ENCODE measurements around the gene SHROOM3. TPM values are rescaled to one million over a fixed set of nuclear protein-coding genes. Genes with fewer than 3 reads are reported as not detected.
A peak's percentile ranks its signal among the peaks of the same experiment; 100 is the strongest.

SHROOM3 gene
- total and polyA plus RNA-seq, 2 donors (not counting 3 experiments of a cell fraction or from before 2014, with no cell fraction given): 2.7 to 6.7 TPM

DNA sequence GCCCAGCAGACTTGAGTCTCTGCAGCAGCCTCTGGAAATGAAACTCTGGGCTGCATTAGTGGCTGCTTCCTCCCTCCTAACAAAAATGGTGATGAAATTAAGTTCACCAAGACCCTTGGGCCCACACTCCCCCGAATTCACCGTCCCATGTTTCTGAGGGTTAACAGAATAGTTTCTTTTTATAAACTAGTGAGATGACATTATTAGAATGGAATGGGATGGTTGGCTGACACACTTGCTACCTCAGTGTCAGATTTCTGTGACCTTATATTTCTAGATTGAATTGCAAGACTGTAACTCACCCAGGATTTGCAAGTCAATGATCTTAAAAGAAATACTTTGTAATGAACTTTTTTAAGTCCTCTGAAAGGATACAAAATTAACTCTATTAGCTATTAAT lies 127.1 kb downstream of the SHROOM3 start:
- BruUV-seq (replicated peaks): no TSS peak
- Histone ChIP-seq H3K27me3 (ENCODE audit: control insufficient read depth in 2 of 2, insufficient read depth in 2 of 2, low read length in 2 of 2) (no peaks in the 10 kb centered on the region), H3K9me1 (replicated peaks; ENCODE audit: control insufficient read depth, extremely low read depth, insufficient read depth, low read length) (no peaks in the 10 kb centered on the region), H3K4me2 (ENCODE audit: insufficient read depth, low read length) (no peak overlapping the region), H4K20me1 (replicated peaks; ENCODE audit: control insufficient read depth, extremely low read depth, insufficient read depth, low read length) (no peaks in the 10 kb centered on the region), H3K9ac (replicated peaks; ENCODE audit: extremely low read depth, insufficient read depth, low read length) (no peak overlapping the region), H3K4me3 (replicated peaks in 1 of 3; ENCODE audit: insufficient read depth in 1 of 3, low read depth in 1 of 3, low read length in 3 of 3) (no peak overlapping the region), H3K27ac (ENCODE audit: insufficient read depth, low read depth, low read length) (no peak overlapping the region), H3K4me1 (ENCODE audit: control insufficient read depth, extremely low read depth, insufficient read depth, low read length) (peaks cover 6% of the 10 kb centered on the region), H2AFZ (ENCODE audit: low read depth, low read length) (peak overlapping the region; percentile 26), H3K9me3 (replicated peaks; ENCODE audit: control insufficient read depth, insufficient read depth, low read length) (no peaks in the 10 kb centered on the region), H3K79me2 (ENCODE audit: control insufficient read depth, insufficient read depth, low read length) (no peaks in the 10 kb centered on the region), H3K36me3 (ENCODE audit: control insufficient read depth in 2 of 2, extremely low read depth in 1 of 2, insufficient read depth in 2 of 2, low read length in 2 of 2) (no peaks in the 10 kb centered on the region)
- FAIRE-seq: no peak
- dilution Hi-C loops (cut with MboI; ENCODE audit: extremely low pct_ligation_motif_present, low sequenced_read_pairs): no loop called here
- POLR2A ChIA-PET: no interaction called here
- CTCF ChIA-PET: interaction anchor here (1.0 to 1.2 kb wide), 3 partner anchors 22 to 90 kb away, joined by 3 read pairs; no protein-coding TSS in a partner anchor
- TF ChIP-seq, protein P1, sequence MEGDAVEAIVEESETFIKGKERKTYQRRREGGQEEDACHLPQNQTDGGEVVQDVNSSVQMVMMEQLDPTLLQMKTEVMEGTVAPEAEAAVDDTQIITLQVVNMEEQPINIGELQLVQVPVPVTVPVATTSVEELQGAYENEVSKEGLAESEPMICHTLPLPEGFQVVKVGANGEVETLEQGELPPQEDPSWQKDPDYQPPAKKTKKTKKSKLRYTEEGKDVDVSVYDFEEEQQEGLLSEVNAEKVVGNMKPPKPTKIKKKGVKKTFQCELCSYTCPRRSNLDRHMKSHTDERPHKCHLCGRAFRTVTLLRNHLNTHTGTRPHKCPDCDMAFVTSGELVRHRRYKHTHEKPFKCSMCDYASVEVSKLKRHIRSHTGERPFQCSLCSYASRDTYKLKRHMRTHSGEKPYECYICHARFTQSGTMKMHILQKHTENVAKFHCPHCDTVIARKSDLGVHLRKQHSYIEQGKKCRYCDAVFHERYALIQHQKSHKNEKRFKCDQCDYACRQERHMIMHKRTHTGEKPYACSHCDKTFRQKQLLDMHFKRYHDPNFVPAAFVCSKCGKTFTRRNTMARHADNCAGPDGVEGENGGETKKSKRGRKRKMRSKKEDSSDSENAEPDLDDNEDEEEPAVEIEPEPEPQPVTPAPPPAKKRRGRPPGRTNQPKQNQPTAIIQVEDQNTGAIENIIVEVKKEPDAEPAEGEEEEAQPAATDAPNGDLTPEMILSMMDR (IDR thresholded peaks at IDR 0.05; ENCODE audit: extremely low read depth in 1 of 2, insufficient read depth in 1 of 2, low read depth in 1 of 2, low read length in 2 of 2): no peak
- no peak for DNase-seq (ENCODE audit: low read depth, low spot score)
- intact Hi-C loops (cut with micrococcal nuclease): no loop called here

DNA sequence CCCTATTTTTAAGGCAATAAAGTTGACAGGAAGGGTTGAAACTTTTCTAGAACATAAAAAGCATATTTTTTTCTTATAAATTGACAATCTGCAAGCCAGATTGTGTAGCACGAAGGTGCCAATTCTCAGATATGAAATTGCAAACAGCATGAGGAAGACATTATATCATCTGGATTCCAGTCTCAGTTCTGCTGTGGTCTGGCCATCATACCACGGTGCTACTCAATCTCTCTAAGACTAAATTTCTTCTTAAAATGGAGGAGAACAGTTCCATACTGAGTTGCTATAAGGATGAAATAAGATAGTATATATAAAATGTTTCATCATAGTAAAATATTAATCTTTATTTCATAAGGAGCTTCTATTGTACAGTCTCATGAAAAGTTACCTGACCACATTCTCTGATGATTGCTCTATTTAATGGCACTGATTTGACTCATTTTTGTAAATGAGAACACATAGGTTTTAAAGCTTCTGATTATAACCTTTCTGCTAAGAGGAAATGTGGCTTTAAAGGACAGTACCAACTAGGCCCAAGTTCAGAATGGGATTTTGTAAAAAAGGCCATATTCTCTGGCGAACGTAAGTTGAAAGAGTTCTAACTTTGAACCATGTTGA lies 127.9 kb downstream of the SHROOM3 start:
- no peaks in the 10 kb centered on the region for H3K36me3 ChIP-seq (ENCODE audit: control insufficient read depth in 2 of 2, extremely low read depth in 1 of 2, insufficient read depth in 2 of 2, low read length in 2 of 2)
- intact Hi-C loops (cut with micrococcal nuclease): no loop called here
- TF ChIP-seq FOS (IDR thresholded peaks at IDR 0.05; ENCODE audit: borderline replicate concordance, insufficient read depth, low read length) (no peak), GATA2 (IDR thresholded peaks at IDR 0.05; ENCODE audit: insufficient read depth, insufficient read length, low read depth, low read length) (no peak), POLR2AphosphoS5 (IDR thresholded peaks at IDR 0.05; ENCODE audit: insufficient read depth, low read depth, low read length) (no peak), POLR2A (IDR thresholded peaks at IDR 0.05; ENCODE audit: low read depth, low read length) (no peak), MYC (IDR thresholded peaks at IDR 0.05; ENCODE audit: low read depth, low read length) (no peak), JUN (IDR thresholded peaks at IDR 0.05; ENCODE audit: borderline replicate concordance, insufficient read depth, insufficient read length, low read depth) (no peak), EZH2 (IDR thresholded peaks at IDR 0.05; ENCODE audit: borderline replicate concordance, low read depth, low read length, severe bottlenecking) (no peak)
- TF ChIP-seq, protein P1 (IDR thresholded peaks at IDR 0.05; ENCODE audit: extremely low read depth in 1 of 2, insufficient read depth in 1 of 2, low read depth in 1 of 2, low read length in 2 of 2): no peak
- TF ChIP-seq, protein P2, sequence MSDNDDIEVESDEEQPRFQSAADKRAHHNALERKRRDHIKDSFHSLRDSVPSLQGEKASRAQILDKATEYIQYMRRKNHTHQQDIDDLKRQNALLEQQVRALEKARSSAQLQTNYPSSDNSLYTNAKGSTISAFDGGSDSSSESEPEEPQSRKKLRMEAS (IDR thresholded peaks at IDR 0.05; ENCODE audit: insufficient read depth, insufficient read length): no peak
- H3K4me1 ChIP-seq (ENCODE audit: control insufficient read depth, extremely low read depth, insufficient read depth, low read length): peaks cover 6% of the 10 kb centered on the region
- H3K27me3 ChIP-seq (ENCODE audit: control insufficient read depth in 2 of 2, insufficient read depth in 2 of 2, low read length in 2 of 2): no peaks in the 10 kb centered on the region
- no peaks in the 10 kb centered on the region for H4K20me1 ChIP-seq (replicated peaks; ENCODE audit: control insufficient read depth, extremely low read depth, insufficient read depth, low read length)
- ChIA-PET POLR2A (no interaction called here), CTCF (interaction anchor here (1.0 to 1.2 kb wide), 3 partner anchors 22 to 89 kb away, joined by 3 read pairs; no protein-coding TSS in a partner anchor)
- no peaks in the 10 kb centered on the region for H3K9me3 ChIP-seq (replicated peaks; ENCODE audit: control insufficient read depth, insufficient read depth, low read length)
- H3K79me2 ChIP-seq (ENCODE audit: control insufficient read depth, insufficient read depth, low read length): no peaks in the 10 kb centered on the region
- BruUV-seq (replicated peaks): no TSS peak
- FAIRE-seq (no peak), DNase-seq (ENCODE audit: low read depth, low spot score) (no peak)
- H3K4me3 ChIP-seq (replicated peaks in 1 of 3; ENCODE audit: insufficient read depth in 1 of 3, low read depth in 1 of 3, low read length in 3 of 3): no peak overlapping the region
- H3K4me2 ChIP-seq (ENCODE audit: insufficient read depth, low read length): no peak overlapping the region
- no peak overlapping the region for H2AFZ ChIP-seq (ENCODE audit: low read depth, low read length)
- H3K27ac ChIP-seq (ENCODE audit: insufficient read depth, low read depth, low read length): no peak overlapping the region
- H3K9me1 ChIP-seq (replicated peaks; ENCODE audit: control insufficient read depth, extremely low read depth, insufficient read depth, low read length): no peaks in the 10 kb centered on the region
- no peak overlapping the region for H3K9ac ChIP-seq (replicated peaks; ENCODE audit: extremely low read depth, insufficient read depth, low read length)
- dilution Hi-C loops (cut with MboI; ENCODE audit: extremely low pct_ligation_motif_present, low sequenced_read_pairs): no loop called here

All from endothelial cell of umbilical vein (primary cell).